Astrocyte (in vitro differentiated cells and primary cell): ENCODE results near the gene DNAJC7. TPM values are rescaled to one million over a fixed set of nuclear protein-coding genes. Genes with fewer than 3 reads are reported as not detected.

Source experiments
- DNase-seq: peaks from one replicate; pipeline ENCODE4 v3.0.0-alpha.2; 2010; ENCODE audit warnings: low read depth
- FAIRE-seq: peaks from 2 replicates; lab custom pipeline; 2011; peaks lifted over from hg19 to GRCh38; lab: Jason Lieb, UNC
- H2AFZ ChIP-seq: 2 replicates; pipeline ENCODE4 v1.6.0; 2012; ENCODE audit warnings: low read depth, low read length, inconsistent platforms
- H3K27ac ChIP-seq: 2 replicates; pipeline ENCODE4 v1.5.1; 2011; ENCODE audit warnings: low read depth, low read length, inconsistent platforms
- H3K27me3 ChIP-seq: 2 replicates; pipeline ENCODE4 v1.6.0; 2011; ENCODE audit warnings: low read length, inconsistent platforms; ENCODE audit not compliant: insufficient read depth
- H3K36me3 ChIP-seq: 2 replicates; pipeline ENCODE4 v1.5.1; 2011; ENCODE audit warnings: low read length, inconsistent platforms; ENCODE audit not compliant: insufficient read depth
- H3K4me1 ChIP-seq: 2 replicates; pipeline ENCODE4 v1.5.1; 2011; ENCODE audit warnings: low read length, inconsistent platforms; ENCODE audit not compliant: insufficient read depth
- H3K4me2 ChIP-seq: 2 replicates; pipeline ENCODE4 v1.6.0; 2012; ENCODE audit warnings: low read length, inconsistent platforms
- H3K4me3 ChIP-seq: 2 replicates; pipeline ENCODE4 v1.5.1; 2011; ENCODE audit warnings: low read depth, mild to moderate bottlenecking, low read length, inconsistent platforms; ENCODE audit not compliant: insufficient read depth
- H3K79me2 ChIP-seq: 2 replicates; pipeline ENCODE4 v1.6.0; 2012; ENCODE audit warnings: mild to moderate bottlenecking, low read length, inconsistent platforms; ENCODE audit not compliant: insufficient read depth
- H3K9ac ChIP-seq: 2 replicates; pipeline ENCODE4 v1.6.0; 2012; ENCODE audit warnings: mild to moderate bottlenecking, low read length, inconsistent platforms
- H3K9me3 ChIP-seq: 2 replicates; pipeline ENCODE4 v1.5.1; 2012; ENCODE audit warnings: low read depth, mild to moderate bottlenecking, low read length, inconsistent platforms; ENCODE audit not compliant: insufficient read depth
- H4K20me1 ChIP-seq: 2 replicates; pipeline ENCODE4 v1.6.0; 2012; ENCODE audit warnings: low read length, inconsistent platforms; ENCODE audit not compliant: insufficient read depth
- H3K27ac Mint-ChIP-seq: one replicate; pipeline ENCODE4 v1.8.0; 2021; ENCODE audit warnings: mild to moderate bottlenecking, mixed read lengths; ENCODE audit not compliant: unreplicated experiment
- H3K27me3 Mint-ChIP-seq: one replicate; pipeline ENCODE4 v1.8.0; 2021; ENCODE audit warnings: low read depth, mixed read lengths; ENCODE audit not compliant: unreplicated experiment
- H3K36me3 Mint-ChIP-seq: one replicate; pipeline ENCODE4 v1.8.0; 2021; ENCODE audit warnings: low read depth, mixed read lengths; ENCODE audit not compliant: unreplicated experiment
- H3K4me1 Mint-ChIP-seq: one replicate; pipeline ENCODE4 v1.8.0; 2021; ENCODE audit warnings: low read depth, mixed read lengths; ENCODE audit not compliant: unreplicated experiment
- H3K4me3 Mint-ChIP-seq: one replicate; pipeline ENCODE4 v1.8.0; 2021; ENCODE audit warnings: mild to moderate bottlenecking, moderate library complexity, mixed read lengths; ENCODE audit not compliant: unreplicated experiment
- H3K9me3 Mint-ChIP-seq: one replicate; pipeline ENCODE4 v1.8.0; 2021; ENCODE audit warnings: mild to moderate bottlenecking, mixed read lengths; ENCODE audit not compliant: unreplicated experiment
- CTCF ChIP-seq: IDR thresholded peaks from 2 replicates; pipeline ENCODE4 v1.5.1; 2011; ENCODE audit warnings: low read depth, mild to moderate bottlenecking, inconsistent platforms, low read length, moderate library complexity; ENCODE audit not compliant: insufficient read depth
- EZH2 ChIP-seq: IDR thresholded peaks from 2 replicates; pipeline ENCODE4 v1.6.1; 2012; ENCODE audit warnings: mild to moderate bottlenecking, low read length, inconsistent platforms; ENCODE audit not compliant: insufficient read depth
- total RNA-seq: library from RNA; stranded (reverse); gene quantifications from 2 replicates; pipeline ENCODE4 v1.2.1, GENCODE V29; 2021

DNAJC7 gene
- total RNA-seq, 1 donor from 2014 or later, result 96.0 TPM

DNA sequence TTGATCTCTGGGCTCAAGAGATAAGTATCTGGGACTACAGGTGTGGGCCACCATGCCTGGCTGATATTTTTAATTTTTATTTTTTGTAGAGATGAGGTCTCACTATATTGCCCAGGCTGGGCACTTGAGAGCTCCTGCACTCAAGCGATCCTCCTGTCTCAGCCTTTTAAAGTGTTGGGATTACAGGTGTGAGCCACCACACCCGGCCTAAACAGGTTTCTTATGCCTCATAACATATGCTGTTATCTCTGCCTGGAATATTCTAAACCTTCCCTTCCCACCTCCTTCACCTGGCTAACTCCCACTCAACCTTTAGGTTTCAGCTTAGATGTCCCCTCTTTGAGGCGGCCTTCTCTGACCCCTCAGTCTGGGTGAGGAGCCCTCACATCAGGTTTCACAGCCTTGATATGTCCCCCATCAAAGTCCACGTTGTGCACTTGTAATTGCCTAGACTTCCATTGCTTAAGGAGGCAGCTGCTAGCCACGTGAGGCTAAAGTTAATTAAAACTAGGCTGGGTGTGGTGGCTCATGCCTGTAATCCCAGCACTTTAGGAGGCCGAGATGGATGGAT is 59.3 kb downstream of the DNAJC7 start:
- no peak overlapping the region for H3K27ac ChIP-seq
- no peak overlapping the region for H3K4me2 ChIP-seq
- peaks cover 17% of the 10 kb centered on the region for H3K4me1 ChIP-seq
- no peak overlapping the region for H2AFZ ChIP-seq
- Mint-ChIP-seq H3K9me3 (no peaks in the 10 kb centered on the region), H3K4me1 (peaks cover 19% of the 10 kb centered on the region), H3K4me3 (no peak overlapping the region), H3K27ac (peak overlapping the region; percentile 71), H3K27me3 (peaks cover 3% of the 10 kb centered on the region), H3K36me3 (no peaks in the 10 kb centered on the region)
- DNase-seq, result no peak
- H3K9me3 ChIP-seq, result no peaks in the 10 kb centered on the region
- no peak overlapping the region for H3K4me3 ChIP-seq
- FAIRE-seq, result no peak
- no peak overlapping the region for H3K9ac ChIP-seq
- TF ChIP-seq CTCF (no peak), EZH2 (no peak)
- H4K20me1 ChIP-seq, result no peaks in the 10 kb centered on the region
- no peaks in the 10 kb centered on the region for H3K36me3 ChIP-seq
- no peaks in the 10 kb centered on the region for H3K27me3 ChIP-seq
- no peaks in the 10 kb centered on the region for H3K79me2 ChIP-seq

DNA sequence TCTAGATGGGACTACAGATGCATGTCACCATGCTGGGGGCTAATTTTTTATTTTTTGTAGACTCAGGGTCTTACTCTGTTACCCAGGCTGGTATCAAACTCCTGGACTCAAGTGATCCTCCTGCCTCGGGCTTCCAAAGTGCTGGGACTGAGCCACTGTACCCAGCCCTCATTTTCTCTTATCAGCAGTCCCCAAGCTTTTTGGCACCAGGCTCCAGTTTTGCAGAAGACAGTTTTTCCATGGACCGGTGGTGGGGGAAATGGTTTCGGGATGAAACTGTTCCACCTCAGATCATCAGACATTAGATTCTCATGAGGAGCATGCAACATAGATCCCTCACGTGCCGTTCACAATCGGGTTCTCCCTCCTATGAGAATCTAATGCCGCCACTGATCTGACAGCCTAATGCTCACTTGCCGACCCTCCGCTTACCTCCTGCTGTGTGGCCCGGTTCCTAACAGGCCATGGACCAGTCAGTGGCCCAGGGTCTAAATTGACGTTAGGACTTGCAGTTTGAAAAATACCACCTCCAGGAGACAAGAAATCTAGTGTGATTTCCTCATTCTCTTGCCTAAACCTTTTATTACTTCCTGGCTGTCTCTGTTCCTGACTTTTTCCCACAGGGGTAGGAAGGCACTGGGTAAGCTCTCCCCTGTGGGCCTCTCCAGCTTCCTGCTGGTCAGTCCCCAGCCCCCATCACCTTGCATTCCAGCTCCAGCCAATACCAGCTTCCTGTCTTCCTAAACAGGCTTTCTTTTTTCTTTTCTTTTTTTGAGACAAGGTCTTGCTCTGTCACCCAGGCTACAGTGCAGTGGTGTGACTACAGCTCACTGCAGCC is 60.0 kb downstream of the DNAJC7 start:
- Histone ChIP-seq H3K9me3 (no peaks in the 10 kb centered on the region), H3K4me3 (no peak overlapping the region), H4K20me1 (no peaks in the 10 kb centered on the region), H3K79me2 (no peaks in the 10 kb centered on the region), H3K4me2 (no peak overlapping the region), H3K36me3 (no peaks in the 10 kb centered on the region), H3K27me3 (no peaks in the 10 kb centered on the region), H3K27ac (no peak overlapping the region), H3K9ac (no peak overlapping the region), H3K4me1 (peaks cover 17% of the 10 kb centered on the region), H2AFZ (peak overlapping the region; percentile 0)
- Mint-ChIP-seq H3K4me3 (peak overlapping the region; percentile 22), H3K27me3 (peaks cover 1% of the 10 kb centered on the region), H3K4me1 (peaks cover 19% of the 10 kb centered on the region), H3K27ac (peak overlapping the region; percentile 71), H3K9me3 (no peaks in the 10 kb centered on the region), H3K36me3 (no peaks in the 10 kb centered on the region)
- FAIRE-seq (no peak), DNase-seq (no peak)
- TF ChIP-seq CTCF, result no peak
- TF ChIP-seq EZH2, result no peak

- H3K4me3 ChIP-seq, result no peak overlapping the region
- peaks cover 17% of the 10 kb centered on the region for H3K4me1 ChIP-seq
- TF ChIP-seq CTCF (no peak), EZH2 (no peak)
- no peaks in the 10 kb centered on the region for H3K36me3 Mint-ChIP-seq
- peak overlapping the region; percentile 62 for H3K27ac Mint-ChIP-seq
- FAIRE-seq (no peak), DNase-seq (no peak)
- H3K9ac ChIP-seq, result no peak overlapping the region
- H3K4me1 Mint-ChIP-seq, result peaks cover 19% of the 10 kb centered on the region
- H2AFZ ChIP-seq, result no peak overlapping the region
- H4K20me1 ChIP-seq, result no peaks in the 10 kb centered on the region
- no peaks in the 10 kb centered on the region for H3K79me2 ChIP-seq
- no peak overlapping the region for H3K4me3 Mint-ChIP-seq
- no peaks in the 10 kb centered on the region for H3K27me3 ChIP-seq
- no peaks in the 10 kb centered on the region for H3K36me3 ChIP-seq
- H3K27me3 Mint-ChIP-seq, result peaks cover 1% of the 10 kb centered on the region
- H3K4me2 ChIP-seq, result no peak overlapping the region
- no peaks in the 10 kb centered on the region for H3K9me3 Mint-ChIP-seq
- no peak overlapping the region for H3K27ac ChIP-seq
- no peaks in the 10 kb centered on the region for H3K9me3 ChIP-seq
Measured at GRCh38 chr17:41956522-41956921, 60.7 kb downstream of the DNAJC7 start.
